Gastrocnemius medialis (tissue), 4 donors: ENCODE measurements around the gene DBF4B. TPM values are rescaled to one million over a fixed set of nuclear protein-coding genes. Genes with fewer than 3 reads are reported as not detected.
A peak's percentile ranks its signal among the peaks of the same experiment; 100 is the strongest.

Source experiments
- ATAC-seq, 2 donors: fragments of 150-250 bp; one replicate each; pipeline ENCODE4 v1.9.1; 2016
- DNase-seq, 2 donors: peaks; one replicate each; pipeline ENCODE4 v3.0.0-alpha.2; 2019
- H3K27ac ChIP-seq, 4 donors: fragments of 200-600 bp; sonication (generic); 1 replicate in 1 of 4; 2 replicates in 3 of 4; pipeline ENCODE4 v1.5.1; 2016 to 2018; ENCODE audit warnings: mild to moderate bottlenecking in 2 of 4, moderate library complexity in 1 of 4
- H3K27me3 ChIP-seq, 3 donors: fragments of 200-600 bp; sonication (generic) in 2 of 3; 1 replicate in 1 of 3; 2 replicates in 2 of 3; pipeline versions ENCODE4 v1.5.1 to v1.6.0; 2016 to 2019; ENCODE audit warnings: mild to moderate bottlenecking in 1 of 3, moderate library complexity in 1 of 3
- H3K36me3 ChIP-seq, 2 donors: fragments of 200-600 bp; sonication (generic) in 1 of 2; one replicate each; pipeline ENCODE4 v1.5.1; 2017 to 2018
- H3K4me1 ChIP-seq, 2 donors: fragments of 200-600 bp; sonication (generic) in 1 of 2; one replicate each; pipeline ENCODE4 v1.5.1; 2016 to 2017; ENCODE audit warnings: mild to moderate bottlenecking in 2 of 2
- H3K4me3 ChIP-seq, 4 donors: fragments of 200-600 bp; sonication (generic) in 3 of 4; 1 replicate in 1 of 4; 2 replicates in 3 of 4; pipeline ENCODE4 v1.5.1; 2016 to 2019; ENCODE audit warnings: mild to moderate bottlenecking in 2 of 4
- H3K9me3 ChIP-seq, 3 donors: fragments of 200-600 bp; sonication (generic) in 2 of 3; 1 replicate in 1 of 3; 2 replicates in 2 of 3; pipeline ENCODE4 v1.5.1; 2016 to 2019
- POLR2A ChIP-seq, 2 donors: fragments of 450-650 bp; IDR thresholded peaks; one replicate each; pipeline ENCODE4 v1.6.1; 2017; ENCODE audit warnings: antibody characterized with exemption in 2 of 2, mild to moderate bottlenecking in 2 of 2, moderate library complexity in 2 of 2
- in situ Hi-C, 4 donors: fragments of 200-750 bp; cut with MboI; loops; one replicate each; pipeline versions ENCODE4 v1.15.0 to v1.8.0; 2017; ENCODE audit warnings: low sequenced_read_pairs in 4 of 4
- intact Hi-C: fragments of 100-400 bp; cut with DNase I; formaldehyde crosslinking; loops from one replicate; pipeline ENCODE4 v1.15.1; 2023; ENCODE audit warnings: low total_unique reads
- total RNA-seq, 4 donors: library from RNA; depleted of rRNA; stranded (reverse); fragments of >200 nt; gene quantifications; one replicate each; pipeline versions ENCODE4 v1.1.0 to v1.2.3, GENCODE V29; 2016
- TF ChIP-seq, protein P1 (sequence below), 5 experiments: fragments of 450-650 bp in 3 of 5; fragments of 200-600 bp in 2 of 5; sonication (generic) in 2 of 5; IDR thresholded peaks in 4 of 5; conservative IDR thresholded peaks in 1 of 5; 1 replicate in 4 of 5; 2 replicates in 1 of 5; pipeline ENCODE4 v1.5.1; 2016 to 2019; ENCODE audit warnings: antibody characterized with exemption in 5 of 5, mild to moderate bottlenecking in 3 of 5, moderate library complexity in 3 of 5

The DBF4B gene
- total RNA-seq, 4 donors from 2014 or later = 0.63 to 2.9 (median 1.7) TPM

DNA sequence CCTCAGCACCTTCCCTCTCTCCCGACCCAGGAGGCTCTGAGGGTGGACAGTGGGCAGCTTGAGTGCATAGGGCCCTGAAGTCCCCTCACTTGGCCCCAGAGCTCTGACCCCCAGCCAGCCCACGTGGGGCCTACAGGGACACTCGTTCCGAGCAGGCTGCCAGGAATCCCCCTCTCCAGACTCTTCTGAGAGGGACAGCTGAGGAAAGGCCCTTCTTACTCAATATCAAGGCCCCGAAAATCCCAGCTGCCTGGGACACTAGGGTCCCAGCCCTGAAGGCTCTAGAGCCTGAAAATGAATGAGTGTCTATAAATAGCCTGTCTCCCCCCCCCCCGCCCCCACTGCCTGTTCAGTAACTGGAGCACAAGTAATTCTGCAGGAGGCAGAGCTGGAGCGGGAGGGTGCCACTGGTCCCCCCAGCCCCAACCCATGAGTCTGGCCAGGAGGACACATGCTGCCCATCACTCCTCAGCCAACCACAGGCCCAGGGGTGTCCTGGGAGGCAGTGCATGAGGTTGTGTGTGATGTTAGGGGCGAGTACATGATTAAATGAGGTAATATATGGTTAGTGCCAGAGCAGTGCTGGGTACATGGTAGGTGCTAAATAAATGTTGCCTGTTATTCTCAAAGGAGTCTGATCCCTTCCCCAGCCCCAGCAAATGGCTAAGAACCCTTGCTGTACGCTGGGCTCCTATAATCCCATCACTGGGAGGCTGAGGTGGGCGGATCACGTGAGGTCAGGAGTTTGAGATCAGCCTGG is 61.9 kb downstream of the DBF4B start:
- ATAC-seq = no peak
- H3K9me3 ChIP-seq = no peaks in the 10 kb centered on the region
- H3K36me3 ChIP-seq = no peaks in the 10 kb centered on the region
- DNase-seq = no peak
- intact Hi-C loops (no loop called here), in situ Hi-C loops (loop anchor here (5.0 to 25.0 kb wide), 4 partner anchors 94 to 267 kb away; no protein-coding TSS in a partner anchor)
- H3K4me3 ChIP-seq = no peak overlapping the region
- peaks cover 4 to 5% of the 10 kb centered on the region in 2 donors for H3K4me1 ChIP-seq
- H3K27me3 ChIP-seq = peaks cover 0 to 15% (median 8%) of the 10 kb centered on the region in 3 donors
- TF ChIP-seq POLR2A (IDR thresholded peaks at IDR 0.05) = no peak
- TF ChIP-seq, protein P1, sequence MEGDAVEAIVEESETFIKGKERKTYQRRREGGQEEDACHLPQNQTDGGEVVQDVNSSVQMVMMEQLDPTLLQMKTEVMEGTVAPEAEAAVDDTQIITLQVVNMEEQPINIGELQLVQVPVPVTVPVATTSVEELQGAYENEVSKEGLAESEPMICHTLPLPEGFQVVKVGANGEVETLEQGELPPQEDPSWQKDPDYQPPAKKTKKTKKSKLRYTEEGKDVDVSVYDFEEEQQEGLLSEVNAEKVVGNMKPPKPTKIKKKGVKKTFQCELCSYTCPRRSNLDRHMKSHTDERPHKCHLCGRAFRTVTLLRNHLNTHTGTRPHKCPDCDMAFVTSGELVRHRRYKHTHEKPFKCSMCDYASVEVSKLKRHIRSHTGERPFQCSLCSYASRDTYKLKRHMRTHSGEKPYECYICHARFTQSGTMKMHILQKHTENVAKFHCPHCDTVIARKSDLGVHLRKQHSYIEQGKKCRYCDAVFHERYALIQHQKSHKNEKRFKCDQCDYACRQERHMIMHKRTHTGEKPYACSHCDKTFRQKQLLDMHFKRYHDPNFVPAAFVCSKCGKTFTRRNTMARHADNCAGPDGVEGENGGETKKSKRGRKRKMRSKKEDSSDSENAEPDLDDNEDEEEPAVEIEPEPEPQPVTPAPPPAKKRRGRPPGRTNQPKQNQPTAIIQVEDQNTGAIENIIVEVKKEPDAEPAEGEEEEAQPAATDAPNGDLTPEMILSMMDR (IDR thresholded peaks at IDR 0.05 in 4 of 5, conservative IDR thresholded peaks at IDR 0.05 in 1 of 5) = no peak
- no peak overlapping the region for H3K27ac ChIP-seq

DNA sequence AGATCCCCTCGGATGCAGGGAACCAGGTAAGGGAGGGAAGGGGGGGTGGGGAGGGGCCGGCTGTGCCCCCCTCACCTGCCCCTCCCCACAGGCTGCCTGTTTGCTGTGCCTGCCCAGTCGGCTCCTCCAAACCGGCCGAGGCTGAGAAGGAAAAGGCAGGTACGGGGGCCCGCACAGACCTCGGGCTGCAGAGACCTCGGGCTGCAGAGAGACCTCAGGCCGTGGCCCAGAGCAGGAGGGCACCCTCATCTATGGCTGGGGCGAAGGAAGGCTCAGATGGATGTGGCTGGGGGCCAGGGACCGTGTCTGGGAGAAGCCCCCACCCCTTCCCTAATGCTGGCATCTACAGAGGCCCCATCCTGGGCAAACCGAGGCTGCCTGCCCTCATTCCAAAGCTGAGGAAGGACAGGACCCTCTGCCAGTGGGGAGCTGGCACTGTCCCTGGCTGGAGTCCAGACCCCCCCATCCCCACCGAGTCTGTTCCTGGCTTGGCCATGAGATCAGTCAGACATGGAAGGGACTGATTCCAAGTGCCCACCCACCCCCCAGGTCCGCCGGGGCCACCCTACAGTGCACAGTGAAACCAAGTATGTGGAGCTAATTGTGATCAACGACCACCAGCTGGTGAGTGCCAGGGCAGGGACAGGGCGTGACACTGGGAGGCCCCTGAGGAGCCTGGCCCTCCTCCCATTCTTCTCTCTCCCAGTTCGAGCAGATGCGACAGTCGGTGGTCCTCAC is 64.0 kb downstream of the DBF4B start:
- intact Hi-C loops (no loop called here), in situ Hi-C loops (loop anchor here (5.0 to 25.0 kb wide), 4 partner anchors 92 to 265 kb away; no protein-coding TSS in a partner anchor)
- Histone ChIP-seq H3K9me3 (no peaks in the 10 kb centered on the region), H3K36me3 (no peaks in the 10 kb centered on the region), H3K27ac (no peak overlapping the region), H3K4me3 (no peak overlapping the region), H3K27me3 (peaks cover 0 to 15% (median 8%) of the 10 kb centered on the region in 3 donors), H3K4me1 (peaks cover 6 to 14% of the 10 kb centered on the region in 2 donors)
- DNase-seq (no peak), ATAC-seq (no peak)
- TF ChIP-seq POLR2A (IDR thresholded peaks at IDR 0.05) = no peak

DNA sequence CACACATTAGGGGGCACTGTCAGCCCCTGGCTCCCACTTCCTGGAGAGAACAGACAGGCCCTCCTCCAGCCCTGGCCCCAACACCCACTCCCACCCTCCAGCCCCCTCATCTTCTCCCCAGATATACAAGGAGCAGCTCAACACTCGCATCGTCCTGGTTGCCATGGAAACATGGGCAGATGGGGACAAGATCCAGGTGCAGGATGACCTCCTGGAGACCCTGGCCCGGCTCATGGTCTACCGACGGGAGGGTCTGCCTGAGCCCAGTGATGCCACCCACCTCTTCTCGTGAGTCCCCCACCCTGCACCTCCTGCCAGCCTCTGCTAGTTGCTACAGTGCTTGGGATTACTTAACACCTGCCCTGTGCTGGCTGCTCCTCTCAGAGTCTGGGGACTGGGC is 64.7 kb downstream of the DBF4B start:
- H3K4me1 ChIP-seq = peaks cover 6 to 14% of the 10 kb centered on the region in 2 donors
- H3K27me3 ChIP-seq = peaks cover 0 to 15% (median 8%) of the 10 kb centered on the region in 3 donors
- no peaks in the 10 kb centered on the region for H3K9me3 ChIP-seq
- no peaks in the 10 kb centered on the region for H3K36me3 ChIP-seq
- H3K27ac ChIP-seq = no peak overlapping the region
- no peak for ATAC-seq
- H3K4me3 ChIP-seq = no peak overlapping the region
- no peak for DNase-seq
- intact Hi-C loops (no loop called here), in situ Hi-C loops (loop anchor here (5.0 to 25.0 kb wide), 4 partner anchors 92 to 264 kb away; no protein-coding TSS in a partner anchor)
- TF ChIP-seq, protein P1 (IDR thresholded peaks at IDR 0.05 in 4 of 5, conservative IDR thresholded peaks at IDR 0.05 in 1 of 5) = no peak

DNA sequence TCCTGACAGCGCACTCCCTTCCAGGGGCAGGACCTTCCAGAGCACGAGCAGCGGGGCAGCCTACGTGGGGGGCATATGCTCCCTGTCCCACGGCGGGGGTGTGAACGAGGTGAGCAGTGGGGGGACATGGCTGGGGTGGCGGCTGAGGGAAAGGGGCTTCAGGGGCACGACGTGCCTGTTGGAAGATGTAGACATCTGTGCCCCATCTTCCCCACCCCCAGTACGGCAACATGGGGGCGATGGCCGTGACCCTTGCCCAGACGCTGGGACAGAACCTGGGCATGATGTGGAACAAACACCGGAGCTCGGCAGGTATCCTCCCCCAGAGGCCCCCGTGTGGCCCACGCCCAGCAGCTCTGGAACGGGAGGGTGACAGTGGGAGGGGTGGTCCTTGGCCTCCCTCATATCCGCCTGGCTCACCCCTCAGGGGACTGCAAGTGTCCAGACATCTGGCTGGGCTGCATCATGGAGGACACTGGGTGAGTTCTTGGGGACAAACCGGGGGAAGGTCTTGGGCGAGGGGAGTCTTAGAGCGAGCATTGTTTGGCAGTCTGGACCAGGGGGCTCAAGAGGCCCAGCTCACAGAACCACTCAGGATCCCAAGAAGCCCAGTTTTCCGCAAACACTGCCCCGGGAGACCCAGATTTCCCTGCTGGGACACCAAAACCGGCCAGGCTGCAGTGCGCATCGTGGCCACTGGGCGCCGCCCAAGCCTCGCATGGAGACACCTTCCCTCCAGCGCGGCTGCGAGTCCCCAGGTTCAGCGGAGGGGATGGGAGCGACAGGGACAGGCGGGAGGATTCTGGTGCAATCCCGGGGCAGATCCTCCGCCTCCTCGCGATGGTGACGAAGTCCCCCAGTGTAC is 66.0 kb downstream of the DBF4B start:
- intact Hi-C loops (loop anchor here (1.0 to 2.0 kb wide), 4 partner anchors 91 to 358 kb away; partner anchors contain the start of gene PLCD3), in situ Hi-C loops (loop anchor here (5.0 to 25.0 kb wide), 5 partner anchors 90 to 263 kb away; no protein-coding TSS in a partner anchor)
- no peaks in the 10 kb centered on the region for H3K36me3 ChIP-seq
- H3K27ac ChIP-seq = no peak overlapping the region
- peak overlapping the region; percentile 56 to 88 (median 64) for H3K4me3 ChIP-seq
- H3K27me3 ChIP-seq = peaks cover 0 to 15% (median 8%) of the 10 kb centered on the region in 3 donors
- TF ChIP-seq, protein P1 (IDR thresholded peaks at IDR 0.05 in 4 of 5, conservative IDR thresholded peaks at IDR 0.05 in 1 of 5) = peak; percentile 93 to 100 (median 98)
- TF ChIP-seq POLR2A (IDR thresholded peaks at IDR 0.05) = no peak
- H3K9me3 ChIP-seq = no peaks in the 10 kb centered on the region
- ATAC-seq (peak; percentile 68 to 74), DNase-seq (peak; percentile 55 to 75)
- H3K4me1 ChIP-seq = peaks cover 6 to 14% of the 10 kb centered on the region in 2 donors
